Measurements from ENCODE around the gene METTL21C.

The METTL21C gene

DNA sequence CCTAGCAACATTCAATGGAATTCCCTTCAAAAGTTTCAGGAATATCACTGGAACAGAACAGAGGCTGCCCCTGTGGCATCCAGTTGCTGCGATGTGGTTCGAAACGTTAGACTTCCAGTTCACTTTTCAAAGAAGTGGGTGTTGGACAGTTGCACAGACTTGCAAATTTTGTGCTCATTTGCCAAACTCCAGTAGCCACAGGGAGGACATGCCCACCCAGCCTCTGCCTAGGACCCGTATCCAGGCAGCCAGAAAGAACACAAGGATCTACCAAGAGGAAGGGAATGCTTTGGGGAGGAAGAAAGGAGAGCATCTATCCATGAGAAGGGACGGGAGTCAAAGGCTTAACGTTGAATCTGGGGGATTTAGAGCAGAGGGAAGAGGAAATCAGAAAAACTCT is at the start of gene METTL21C:
TSS of gene METTL21C (minus strand) at position 108 of the 400 bp plus-strand sequence. CDS start 546 bp downstream, outside the sequence.
- no peak within 1 kb of the TSS for H3K9ac ChIP-seq (ENCODE audit: low read length)
- H3K27me3 ChIP-seq (ENCODE audit: control insufficient read depth, insufficient read depth, low read length) = no peaks in the 10 kb centered on the region
- no peak within 1 kb of the TSS for H3K4me3 ChIP-seq (ENCODE audit: low read depth, low read length)
- no peaks in the 10 kb centered on the region for H3K36me3 ChIP-seq (ENCODE audit: control insufficient read depth, insufficient read depth, low read length)
- peaks cover 16% of the 10 kb centered on the region; the same call in 1 of the 2 replicates for H3K4me1 ChIP-seq (ENCODE audit: control insufficient read depth, insufficient read depth, low read length)
- H3K27ac ChIP-seq (ENCODE audit: low read depth, low read length) = no peak within 1 kb of the TSS
- peaks cover 8% of the 10 kb centered on the region; the same call in 1 of the 2 replicates for H3K9me3 ChIP-seq (ENCODE audit: control insufficient read depth, insufficient read depth, low read depth, low read length)

DNA sequence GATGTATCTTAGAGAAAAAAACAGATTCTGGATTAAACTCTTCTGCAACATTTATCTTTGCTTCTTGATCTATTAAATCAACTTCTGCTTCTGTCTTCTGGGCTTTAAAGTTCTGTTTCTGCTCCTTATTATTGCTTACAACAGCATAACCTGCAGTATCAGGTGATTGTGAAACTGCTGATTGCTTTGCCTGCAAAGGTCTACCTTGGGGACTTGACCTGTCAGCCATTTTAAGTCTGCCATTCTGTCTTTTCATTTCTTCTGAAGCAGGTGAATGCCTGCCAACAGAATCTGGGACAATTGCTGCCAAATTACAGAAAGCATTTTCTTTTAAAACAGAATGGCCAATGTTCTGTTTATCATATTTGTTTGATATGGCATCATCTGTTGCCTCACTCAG is 47.7 kb upstream of the METTL21C start:
- H3K9me3 ChIP-seq (ENCODE audit: control insufficient read depth, insufficient read depth, low read depth, low read length) = no peaks in the 10 kb centered on the region
- no peak overlapping the region for H3K4me3 ChIP-seq (ENCODE audit: low read depth, low read length)
- H3K9ac ChIP-seq (ENCODE audit: low read length) = no peak overlapping the region
- peaks cover 12% of the 10 kb centered on the region; the same call in 1 of the 2 replicates for H3K27me3 ChIP-seq (ENCODE audit: control insufficient read depth, insufficient read depth, low read length)
- no peaks in the 10 kb centered on the region for H3K36me3 ChIP-seq (ENCODE audit: control insufficient read depth, insufficient read depth, low read length)
- no peak overlapping the region for H3K27ac ChIP-seq (ENCODE audit: low read depth, low read length)
- no peaks in the 10 kb centered on the region for H3K4me1 ChIP-seq (ENCODE audit: control insufficient read depth, insufficient read depth, low read length)

DNA sequence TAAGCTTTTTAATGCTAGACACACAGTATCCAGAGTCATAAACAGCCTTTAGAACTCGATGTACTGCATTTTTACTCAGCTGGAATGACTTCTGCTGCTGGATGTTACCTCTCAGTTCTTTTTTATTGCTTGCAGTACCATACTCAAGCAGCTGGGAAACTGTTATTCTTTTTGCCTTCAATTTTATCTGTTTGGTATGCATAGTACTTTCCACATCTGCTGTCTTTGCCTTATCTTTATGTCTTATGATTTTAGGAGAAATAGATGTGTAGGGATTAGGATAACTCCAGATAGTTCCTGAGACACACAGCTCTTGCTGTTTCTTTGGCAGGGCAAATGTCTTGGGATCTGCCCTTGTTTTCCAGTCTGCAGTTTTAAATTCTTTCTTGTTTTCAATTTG is 47.3 kb upstream of the METTL21C start:
- Histone ChIP-seq H3K4me1 (ENCODE audit: control insufficient read depth, insufficient read depth, low read length) (no peaks in the 10 kb centered on the region), H3K27me3 (ENCODE audit: control insufficient read depth, insufficient read depth, low read length) (peaks cover 16% of the 10 kb centered on the region; the same call in 1 of the 2 replicates), H3K9ac (ENCODE audit: low read length) (no peak overlapping the region), H3K36me3 (ENCODE audit: control insufficient read depth, insufficient read depth, low read length) (no peaks in the 10 kb centered on the region), H3K9me3 (ENCODE audit: control insufficient read depth, insufficient read depth, low read depth, low read length) (no peaks in the 10 kb centered on the region), H3K4me3 (ENCODE audit: low read depth, low read length) (no peak overlapping the region), H3K27ac (ENCODE audit: low read depth, low read length) (no peak overlapping the region)

DNA sequence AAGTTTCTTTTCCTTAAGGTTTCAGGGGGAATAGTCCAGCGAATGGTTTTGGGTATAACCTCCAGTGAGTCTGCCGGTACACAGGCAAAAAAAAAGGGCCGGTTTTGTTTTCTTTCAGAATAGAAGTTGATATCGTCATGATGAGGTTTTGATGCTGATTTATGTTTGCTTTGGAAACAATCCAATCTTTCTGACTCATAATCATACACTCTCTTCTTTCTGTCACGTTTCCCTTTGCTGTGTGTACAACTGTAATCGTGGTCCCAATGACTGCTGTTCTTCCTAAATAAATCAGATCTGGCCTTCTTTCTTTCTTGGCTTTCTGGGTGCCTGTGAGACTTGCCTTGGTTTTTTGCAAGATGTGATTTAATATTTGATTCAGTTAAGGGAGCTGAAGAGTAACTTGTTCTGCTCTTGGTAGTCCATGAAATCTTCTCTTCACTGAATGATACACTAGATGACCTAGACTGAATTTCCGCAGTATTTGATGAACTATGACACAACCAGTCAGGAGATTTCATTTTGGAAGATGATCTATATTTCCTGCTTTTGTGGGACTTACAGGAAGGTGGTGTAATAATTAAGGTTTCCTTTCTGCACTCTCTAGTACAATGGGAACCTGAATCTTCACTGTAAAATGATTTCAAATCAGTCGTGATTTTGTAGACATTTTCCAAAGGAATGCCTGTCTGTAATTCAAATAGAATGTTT is 34.9 kb upstream of the METTL21C start:
- no peak overlapping the region for H3K4me3 ChIP-seq (ENCODE audit: low read depth, low read length)
- H3K27ac ChIP-seq (ENCODE audit: low read depth, low read length) = no peak overlapping the region

DNA sequence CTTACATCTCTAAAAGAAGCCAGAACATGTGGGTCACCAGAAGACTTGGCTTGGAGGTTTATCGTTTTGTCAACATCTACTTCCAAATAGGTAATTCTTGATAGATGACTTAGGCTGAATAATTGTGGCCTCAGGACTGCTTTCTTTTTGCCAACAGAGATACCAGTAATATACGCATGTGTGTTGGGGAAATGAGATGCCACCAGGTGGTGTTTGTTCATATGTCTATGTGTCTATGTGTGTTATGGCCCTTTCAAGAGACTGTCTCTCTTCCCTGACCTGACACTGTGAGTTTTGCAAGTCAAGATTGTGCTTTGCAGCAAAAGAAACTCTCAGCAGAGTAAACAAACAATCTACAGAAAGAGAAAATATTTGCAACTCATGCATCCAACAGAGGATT is 31.6 kb upstream of the METTL21C start:
- no peaks in the 10 kb centered on the region for H3K36me3 ChIP-seq (ENCODE audit: control insufficient read depth, insufficient read depth, low read length)
- no peaks in the 10 kb centered on the region for H3K9me3 ChIP-seq (ENCODE audit: control insufficient read depth, insufficient read depth, low read depth, low read length)
- H3K27me3 ChIP-seq (ENCODE audit: control insufficient read depth, insufficient read depth, low read length) = peaks cover 1% of the 10 kb centered on the region; the same call in 1 of the 2 replicates
- no peak overlapping the region for H3K9ac ChIP-seq (ENCODE audit: low read length)
- no peaks in the 10 kb centered on the region for H3K4me1 ChIP-seq (ENCODE audit: control insufficient read depth, insufficient read depth, low read length)
- H3K27ac ChIP-seq (ENCODE audit: low read depth, low read length) = no peak overlapping the region
- H3K4me3 ChIP-seq (ENCODE audit: low read depth, low read length) = no peak overlapping the region

More for the DNA sequence above, 34.9 kb upstream of the METTL21C start:
- Histone ChIP-seq H3K4me1 (ENCODE audit: control insufficient read depth, insufficient read depth, low read length) (no peaks in the 10 kb centered on the region), H3K36me3 (ENCODE audit: control insufficient read depth, insufficient read depth, low read length) (no peaks in the 10 kb centered on the region), H3K9me3 (ENCODE audit: control insufficient read depth, insufficient read depth, low read depth, low read length) (no peaks in the 10 kb centered on the region), H3K9ac (ENCODE audit: low read length) (no peak overlapping the region), H3K27me3 (ENCODE audit: control insufficient read depth, insufficient read depth, low read length) (peaks cover 23% of the 10 kb centered on the region)

DNA sequence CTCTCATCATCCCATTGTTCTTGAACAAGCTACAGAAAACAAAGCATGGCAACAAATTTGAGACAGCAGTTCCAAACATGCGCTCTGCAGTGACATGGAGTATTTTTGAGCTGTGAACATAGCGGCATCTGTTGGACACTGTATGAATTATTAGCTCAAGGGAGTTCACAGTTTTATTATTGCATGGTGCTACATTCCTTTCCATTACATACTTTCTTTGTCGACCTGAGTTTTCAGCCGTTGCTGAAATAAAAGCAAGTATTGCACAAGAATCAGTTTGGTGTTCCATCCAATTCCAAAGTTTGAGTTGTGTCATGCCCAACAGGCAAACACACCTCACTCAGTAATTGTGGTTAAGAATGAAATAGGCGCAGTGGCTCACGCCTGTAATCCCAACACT is 30.1 kb upstream of the METTL21C start:
- H3K27ac ChIP-seq (ENCODE audit: low read depth, low read length) = no peak overlapping the region
- no peak overlapping the region for H3K4me3 ChIP-seq (ENCODE audit: low read depth, low read length)
- H3K27me3 ChIP-seq (ENCODE audit: control insufficient read depth, insufficient read depth, low read length) = no peaks in the 10 kb centered on the region
- no peaks in the 10 kb centered on the region for H3K36me3 ChIP-seq (ENCODE audit: control insufficient read depth, insufficient read depth, low read length)
- no peaks in the 10 kb centered on the region for H3K4me1 ChIP-seq (ENCODE audit: control insufficient read depth, insufficient read depth, low read length)
- H3K9me3 ChIP-seq (ENCODE audit: control insufficient read depth, insufficient read depth, low read depth, low read length) = no peaks in the 10 kb centered on the region
- no peak overlapping the region for H3K9ac ChIP-seq (ENCODE audit: low read length)

DNA sequence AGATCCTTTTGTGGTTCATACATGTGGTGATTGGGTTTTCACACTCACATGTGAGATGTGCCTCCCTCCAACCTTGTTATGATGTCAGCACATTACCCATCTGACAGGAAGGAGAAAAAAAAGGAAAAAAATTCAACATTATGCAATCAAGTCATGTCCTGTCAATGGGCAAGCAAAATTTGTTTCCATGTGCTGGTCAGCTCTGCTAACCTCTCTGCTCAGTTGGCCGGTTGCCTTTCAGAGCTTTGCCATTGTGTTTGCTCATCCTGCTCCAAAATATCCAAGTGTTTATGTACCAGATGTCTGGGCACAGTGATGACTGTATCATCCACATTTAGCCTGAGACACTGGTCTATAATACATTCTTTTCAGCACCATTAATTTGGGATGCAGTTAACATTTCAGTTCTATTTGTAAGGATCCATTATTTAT is 27.0 kb upstream of the METTL21C start:
- no peak overlapping the region for H3K9ac ChIP-seq (ENCODE audit: low read length)
- no peaks in the 10 kb centered on the region for H3K4me1 ChIP-seq (ENCODE audit: control insufficient read depth, insufficient read depth, low read length)
- no peaks in the 10 kb centered on the region for H3K36me3 ChIP-seq (ENCODE audit: control insufficient read depth, insufficient read depth, low read length)
- no peaks in the 10 kb centered on the region for H3K27me3 ChIP-seq (ENCODE audit: control insufficient read depth, insufficient read depth, low read length)
- no peak overlapping the region for H3K27ac ChIP-seq (ENCODE audit: low read depth, low read length)
- no peak overlapping the region for H3K4me3 ChIP-seq (ENCODE audit: low read depth, low read length)
- H3K9me3 ChIP-seq (ENCODE audit: control insufficient read depth, insufficient read depth, low read depth, low read length) = no peaks in the 10 kb centered on the region

DNA sequence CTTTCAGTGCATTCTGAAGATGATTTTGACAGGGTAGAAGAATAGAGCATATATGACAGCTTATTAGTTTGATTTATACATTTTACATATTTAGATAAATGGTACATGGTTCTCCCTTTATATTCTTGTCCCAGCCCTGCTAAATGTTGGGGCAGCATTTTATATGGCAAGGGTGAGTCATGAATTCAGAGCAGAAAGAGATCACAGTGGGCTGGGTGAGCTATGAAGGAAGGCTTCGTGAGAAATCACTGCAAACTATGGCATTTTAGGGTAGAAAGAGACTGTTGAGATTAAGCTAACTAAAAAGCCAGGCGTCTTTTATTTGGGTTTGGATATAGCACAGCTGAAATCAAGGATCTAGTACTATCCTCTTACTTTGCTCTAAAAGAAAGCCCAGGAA is 23.9 kb upstream of the METTL21C start:
- Histone ChIP-seq H3K27ac (ENCODE audit: low read depth, low read length) (no peak overlapping the region), H3K4me3 (ENCODE audit: low read depth, low read length) (no peak overlapping the region)

DNA sequence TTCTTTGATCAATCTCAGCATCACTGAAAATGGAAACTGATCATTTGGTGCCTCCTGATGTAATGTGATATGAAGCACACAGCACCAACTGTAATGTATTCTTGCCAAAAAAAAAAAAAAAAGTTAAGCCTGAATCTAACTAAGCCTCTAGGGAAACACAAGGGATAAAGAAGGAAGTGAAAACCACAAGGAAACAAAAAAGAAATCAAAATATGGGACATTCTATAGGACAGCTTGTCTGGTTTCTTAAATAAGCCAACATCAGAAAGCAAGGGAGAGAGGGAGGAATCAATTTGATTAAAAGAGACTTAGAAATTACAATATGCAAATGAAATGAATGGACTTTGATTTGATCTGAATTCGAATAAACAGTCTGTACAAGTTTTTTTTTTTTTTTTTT is 20.6 kb upstream of the METTL21C start:
- no peak overlapping the region for H3K4me3 ChIP-seq (ENCODE audit: low read depth, low read length)
- H3K27ac ChIP-seq (ENCODE audit: low read depth, low read length) = no peak overlapping the region
- no peaks in the 10 kb centered on the region for H3K36me3 ChIP-seq (ENCODE audit: control insufficient read depth, insufficient read depth, low read length)
- H3K27me3 ChIP-seq (ENCODE audit: control insufficient read depth, insufficient read depth, low read length) = no peaks in the 10 kb centered on the region
- H3K4me1 ChIP-seq (ENCODE audit: control insufficient read depth, insufficient read depth, low read length) = no peaks in the 10 kb centered on the region
- no peaks in the 10 kb centered on the region for H3K9me3 ChIP-seq (ENCODE audit: control insufficient read depth, insufficient read depth, low read depth, low read length)
- no peak overlapping the region for H3K9ac ChIP-seq (ENCODE audit: low read length)

More for the DNA sequence above, 23.9 kb upstream of the METTL21C start:
- no peak overlapping the region for H3K9ac ChIP-seq (ENCODE audit: low read length)
- H3K4me1 ChIP-seq (ENCODE audit: control insufficient read depth, insufficient read depth, low read length) = no peaks in the 10 kb centered on the region
- no peaks in the 10 kb centered on the region for H3K36me3 ChIP-seq (ENCODE audit: control insufficient read depth, insufficient read depth, low read length)
- H3K9me3 ChIP-seq (ENCODE audit: control insufficient read depth, insufficient read depth, low read depth, low read length) = no peaks in the 10 kb centered on the region
- H3K27me3 ChIP-seq (ENCODE audit: control insufficient read depth, insufficient read depth, low read length) = no peaks in the 10 kb centered on the region

DNA sequence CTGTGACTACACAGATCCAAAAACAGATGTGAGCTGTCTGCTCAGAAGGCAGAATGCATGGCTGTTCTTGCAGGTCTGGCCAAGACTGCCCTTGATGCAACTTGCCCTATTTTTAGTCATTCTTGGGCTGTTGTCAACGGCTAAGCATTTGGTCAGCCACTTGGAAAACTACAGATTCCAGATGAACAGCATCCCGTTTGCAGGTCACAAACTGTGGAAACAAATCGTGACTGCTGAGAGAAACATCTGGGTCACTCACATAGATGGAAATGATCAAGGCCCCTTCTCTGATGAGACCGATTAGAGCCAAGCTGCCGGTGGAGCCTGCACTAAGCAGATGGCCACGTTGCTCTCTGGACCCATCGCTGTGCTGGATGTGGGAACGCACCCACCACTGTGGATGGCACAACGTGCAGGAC is 15.4 kb upstream of the METTL21C start:
- Histone ChIP-seq H3K9ac (ENCODE audit: low read length) (no peak overlapping the region), H3K27ac (ENCODE audit: low read depth, low read length) (no peak overlapping the region), H3K4me3 (ENCODE audit: low read depth, low read length) (no peak overlapping the region), H3K9me3 (ENCODE audit: control insufficient read depth, insufficient read depth, low read depth, low read length) (no peaks in the 10 kb centered on the region), H3K27me3 (ENCODE audit: control insufficient read depth, insufficient read depth, low read length) (no peaks in the 10 kb centered on the region), H3K36me3 (ENCODE audit: control insufficient read depth, insufficient read depth, low read length) (no peaks in the 10 kb centered on the region), H3K4me1 (ENCODE audit: control insufficient read depth, insufficient read depth, low read length) (no peaks in the 10 kb centered on the region)

DNA sequence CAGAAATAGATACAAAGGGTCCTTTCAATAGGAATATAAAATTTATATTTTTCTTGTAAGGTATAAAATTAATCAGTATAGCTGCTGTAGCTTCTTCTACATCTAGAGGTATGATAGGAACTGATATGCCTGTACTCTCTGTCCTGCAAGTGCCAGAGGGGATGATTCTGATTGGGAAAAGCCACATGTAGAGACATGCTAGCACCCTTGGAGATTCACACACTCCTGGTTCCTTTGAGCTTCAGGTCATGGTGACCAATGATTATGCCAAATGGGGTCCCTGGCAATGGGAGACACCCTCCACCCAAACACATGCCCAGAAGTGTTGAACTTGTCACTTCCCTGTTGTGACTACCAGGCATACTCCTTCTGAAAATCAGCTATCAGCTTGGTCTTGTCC is 14.7 kb upstream of the METTL21C start:
- Histone ChIP-seq H3K9me3 (ENCODE audit: control insufficient read depth, insufficient read depth, low read depth, low read length) (no peaks in the 10 kb centered on the region), H3K27me3 (ENCODE audit: control insufficient read depth, insufficient read depth, low read length) (no peaks in the 10 kb centered on the region), H3K4me3 (ENCODE audit: low read depth, low read length) (no peak overlapping the region), H3K4me1 (ENCODE audit: control insufficient read depth, insufficient read depth, low read length) (no peaks in the 10 kb centered on the region), H3K27ac (ENCODE audit: low read depth, low read length) (no peak overlapping the region), H3K36me3 (ENCODE audit: control insufficient read depth, insufficient read depth, low read length) (no peaks in the 10 kb centered on the region), H3K9ac (ENCODE audit: low read length) (no peak overlapping the region)

All from HUES6 (cell line).